Gastroesophageal sphincter (tissue), 4 donors: ENCODE data around the gene SKIC8. TPM values are rescaled to one million over a fixed set of nuclear protein-coding genes. Genes with fewer than 3 reads are reported as not detected.

Experiments
- ATAC-seq: fragments of 150-250 bp; one replicate; pipeline ENCODE4 v1.9.1; 2016; ENCODE audit warnings: mild to moderate bottlenecking, moderate library complexity
- H3K27ac ChIP-seq, 4 donors: fragments of 200-600 bp; sonication (generic) in 3 of 4; 1 replicate in 3 of 4; 2 replicates in 1 of 4; pipeline ENCODE4 v1.5.1; 2016 to 2019
- H3K27me3 ChIP-seq: fragments of 200-600 bp; sonication (generic); one replicate; pipeline ENCODE4 v1.5.1; 2019
- H3K36me3 ChIP-seq, 2 donors: fragments of 200-600 bp; sonication (generic); one replicate each; pipeline ENCODE4 v1.5.1; 2019; ENCODE audit warnings: control low read depth in 1 of 2
- H3K4me1 ChIP-seq, 3 donors: fragments of 200-600 bp; sonication (generic); 1 replicate in 2 of 3; 2 replicates in 1 of 3; pipeline ENCODE4 v1.5.1; 2016 to 2019; ENCODE audit warnings: control low read depth in 2 of 3
- H3K4me3 ChIP-seq, 2 donors: fragments of 200-600 bp; sonication (generic); one replicate each; pipeline ENCODE4 v1.5.1; 2019; ENCODE audit warnings: mild to moderate bottlenecking in 1 of 2, moderate library complexity in 1 of 2
- H3K9me3 ChIP-seq, 3 donors: fragments of 200-600 bp; sonication (generic); one replicate each; pipeline ENCODE4 v1.5.1; 2017 to 2019; ENCODE audit warnings: control low read depth in 2 of 3
- CTCF ChIP-seq, 4 experiments: fragments of 200-600 bp in 2 of 4; fragments of 450-650 bp in 2 of 4; sonication (generic) in 1 of 4; IDR thresholded peaks; one replicate each; pipeline ENCODE4 v1.5.1; 2017 to 2019; ENCODE audit warnings: antibody characterized with exemption in 4 of 4, mild to moderate bottlenecking in 2 of 4, moderate library complexity in 2 of 4
- EP300 ChIP-seq: sonication (generic); formaldehyde crosslinking; IDR thresholded peaks from one replicate; pipeline ENCODE4 v1.6.1; 2017; ENCODE audit warnings: antibody characterized with exemption, mild to moderate bottlenecking
- POLR2A ChIP-seq, 2 donors: fragments of 450-650 bp; IDR thresholded peaks; one replicate each; pipeline ENCODE4 v1.6.1; 2017; ENCODE audit warnings: antibody characterized with exemption in 2 of 2, mild to moderate bottlenecking in 2 of 2, moderate library complexity in 1 of 2
- POLR2AphosphoS5 ChIP-seq: sonication (generic); formaldehyde crosslinking; IDR thresholded peaks from one replicate; pipeline ENCODE4 v1.6.1; 2017; ENCODE audit warnings: antibody characterized with exemption
- WGBS, 2 donors: methylation state at CpG; one replicate each; pipeline ENCODE4 v1.1.5; 2018; ENCODE audit warnings: low coverage in 1 of 2; 5-methylcytosine and 5-hydroxymethylcytosine counted together
- total RNA-seq, 4 donors: library from RNA; depleted of rRNA; stranded (reverse); fragments of >200 nt; gene quantifications; one replicate each; pipeline ENCODE4 v1.1.0, GENCODE V29; 2016

The SKIC8 gene
- total RNA-seq, 4 donors from 2014 or later: 31.1 to 59.0 (median 44.4) TPM

GRCh38 chr15:78304216-78305066, 5.0 kb upstream of the SKIC8 start:
- Histone ChIP-seq H3K4me3 (no peak overlapping the region), H3K27me3 (peaks cover 58% of the 10 kb centered on the region), H3K9me3 (no peaks in the 10 kb centered on the region), H3K36me3 (no peaks in the 10 kb centered on the region), H3K4me1 (peaks cover 0 to 5% (median 0%) of the 10 kb centered on the region in 3 donors), H3K27ac (no peak overlapping the region)
- no peak for TF ChIP-seq POLR2AphosphoS5
- no peak for TF ChIP-seq POLR2A (IDR thresholded peaks at IDR 0.05)
- TF ChIP-seq CTCF (IDR thresholded peaks at IDR 0.05): no peak
- TF ChIP-seq EP300: no peak
- WGBS, 2 donors: 68 to 76% methylated on average over 2 to 5 of the region's 9 CpGs
- no peak for ATAC-seq

GRCh38 chr15:78302579-78303312, 3.3 kb upstream of the SKIC8 start:
- H3K36me3 ChIP-seq: no peaks in the 10 kb centered on the region
- no peak overlapping the region for H3K4me3 ChIP-seq
- H3K4me1 ChIP-seq: peaks cover 0 to 18% (median 5%) of the 10 kb centered on the region in 3 donors
- no peak overlapping the region for H3K27ac ChIP-seq
- no peaks in the 10 kb centered on the region for H3K9me3 ChIP-seq
- H3K27me3 ChIP-seq: peaks cover 41% of the 10 kb centered on the region
- WGBS, 2 donors: 67 to 73% methylated on average over 5 of the region's 5 CpGs
- ATAC-seq: no peak
- no peak for TF ChIP-seq EP300
- TF ChIP-seq POLR2A (IDR thresholded peaks at IDR 0.05): no peak
- no peak for TF ChIP-seq CTCF (IDR thresholded peaks at IDR 0.05)
- TF ChIP-seq POLR2AphosphoS5: no peak

- Histone ChIP-seq H3K4me1 (peaks cover 0 to 26% (median 5%) of the 10 kb centered on the region in 3 donors), H3K27ac (no peak overlapping the region), H3K36me3 (no peaks in the 10 kb centered on the region), H3K27me3 (peaks cover 33% of the 10 kb centered on the region), H3K4me3 (no peak overlapping the region), H3K9me3 (no peaks in the 10 kb centered on the region)
- ATAC-seq: no peak
- 41 to 63% methylated on average over 3 of the region's 3 CpGs for WGBS, 2 donors
- TF ChIP-seq POLR2A (IDR thresholded peaks at IDR 0.05): no peak
- TF ChIP-seq CTCF (IDR thresholded peaks at IDR 0.05): no peak
- no peak for TF ChIP-seq POLR2AphosphoS5
- TF ChIP-seq EP300: no peak
Observed at GRCh38 chr15:78301828-78302227, 2.4 kb upstream of the SKIC8 start.

- no peaks in the 10 kb centered on the region for H3K36me3 ChIP-seq
- H3K9me3 ChIP-seq: no peaks in the 10 kb centered on the region
- no peak for ATAC-seq
- H3K27ac ChIP-seq: no peak overlapping the region
- H3K4me3 ChIP-seq: no peak overlapping the region
- no peak for TF ChIP-seq POLR2AphosphoS5
- no peak for TF ChIP-seq EP300
- no peak for TF ChIP-seq CTCF (IDR thresholded peaks at IDR 0.05)
- TF ChIP-seq POLR2A (IDR thresholded peaks at IDR 0.05): no peak
- peaks cover 0 to 26% (median 5%) of the 10 kb centered on the region in 3 donors for H3K4me1 ChIP-seq
- peaks cover 28% of the 10 kb centered on the region for H3K27me3 ChIP-seq
Observed at GRCh38 chr15:78301326-78301725, 1.9 kb upstream of the SKIC8 start.
